Esophagus muscularis mucosa (tissue), 4 donors: ENCODE results near the gene PHACTR3.

Source experiments
- EP300 ChIP-seq: sonication (generic); formaldehyde crosslinking; IDR thresholded peaks from one replicate; pipeline ENCODE4 v1.6.1; 2017; ENCODE audit warnings: antibody characterized with exemption
- POLR2A ChIP-seq: fragments of 450-650 bp; IDR thresholded peaks from one replicate; pipeline ENCODE4 v1.6.1; 2017; ENCODE audit warnings: antibody characterized with exemption, moderate library complexity, mild to moderate bottlenecking, low read depth
- POLR2AphosphoS5 ChIP-seq, 2 donors: sonication (generic); formaldehyde crosslinking; IDR thresholded peaks; one replicate each; pipeline ENCODE4 v1.6.1; 2017; ENCODE audit warnings: antibody characterized with exemption in 2 of 2
- TF ChIP-seq, protein P1 (sequence below), 3 experiments: fragments of 200-600 bp in 2 of 3; fragments of 450-650 bp in 1 of 3; sonication (generic) in 2 of 3; IDR thresholded peaks; one replicate each; pipeline ENCODE4 v1.5.1; 2017 to 2019; ENCODE audit warnings: antibody characterized with exemption in 3 of 3, mild to moderate bottlenecking in 2 of 3, moderate library complexity in 1 of 3

DNA sequence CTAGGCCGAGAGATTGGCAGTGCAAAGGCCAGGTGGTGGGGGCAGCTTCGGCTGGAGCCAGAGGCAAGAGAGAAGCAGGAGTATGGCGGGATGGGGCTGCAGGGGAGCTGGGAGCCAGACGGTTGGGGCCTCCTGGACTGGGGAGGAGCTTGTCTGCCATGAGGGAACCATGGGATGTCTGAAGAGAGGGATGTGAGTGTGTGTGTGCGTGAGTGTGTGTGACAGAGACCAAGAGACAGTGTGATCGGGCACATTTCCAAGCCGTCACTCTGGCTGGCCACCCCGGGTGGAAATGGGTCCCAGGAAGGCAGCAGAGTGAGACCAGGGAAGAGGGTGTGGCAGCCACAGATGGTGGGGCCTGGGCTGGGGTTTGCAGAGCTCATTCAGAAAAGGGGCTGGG lies 13.8 kb downstream of the PHACTR3 start:
- TF ChIP-seq EP300 (no peak), POLR2A (no peak), POLR2AphosphoS5 (IDR thresholded peaks at IDR 0.05) (no peak)
- TF ChIP-seq, protein P1, sequence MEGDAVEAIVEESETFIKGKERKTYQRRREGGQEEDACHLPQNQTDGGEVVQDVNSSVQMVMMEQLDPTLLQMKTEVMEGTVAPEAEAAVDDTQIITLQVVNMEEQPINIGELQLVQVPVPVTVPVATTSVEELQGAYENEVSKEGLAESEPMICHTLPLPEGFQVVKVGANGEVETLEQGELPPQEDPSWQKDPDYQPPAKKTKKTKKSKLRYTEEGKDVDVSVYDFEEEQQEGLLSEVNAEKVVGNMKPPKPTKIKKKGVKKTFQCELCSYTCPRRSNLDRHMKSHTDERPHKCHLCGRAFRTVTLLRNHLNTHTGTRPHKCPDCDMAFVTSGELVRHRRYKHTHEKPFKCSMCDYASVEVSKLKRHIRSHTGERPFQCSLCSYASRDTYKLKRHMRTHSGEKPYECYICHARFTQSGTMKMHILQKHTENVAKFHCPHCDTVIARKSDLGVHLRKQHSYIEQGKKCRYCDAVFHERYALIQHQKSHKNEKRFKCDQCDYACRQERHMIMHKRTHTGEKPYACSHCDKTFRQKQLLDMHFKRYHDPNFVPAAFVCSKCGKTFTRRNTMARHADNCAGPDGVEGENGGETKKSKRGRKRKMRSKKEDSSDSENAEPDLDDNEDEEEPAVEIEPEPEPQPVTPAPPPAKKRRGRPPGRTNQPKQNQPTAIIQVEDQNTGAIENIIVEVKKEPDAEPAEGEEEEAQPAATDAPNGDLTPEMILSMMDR (IDR thresholded peaks at IDR 0.05): no peak
